ENCODE results near the gene SRRM3.
"Not testable (repeated sequence)": the region's sequence is repeated elsewhere in the genome, so short reads cannot be mapped to it uniquely, and the experiment has no call there.

SRRM3 gene

GRCh38 chr7:76294344-76295024 lies 92.8 kb downstream of the SRRM3 start:
- DNase-seq: peak; percentile 94

DNA sequence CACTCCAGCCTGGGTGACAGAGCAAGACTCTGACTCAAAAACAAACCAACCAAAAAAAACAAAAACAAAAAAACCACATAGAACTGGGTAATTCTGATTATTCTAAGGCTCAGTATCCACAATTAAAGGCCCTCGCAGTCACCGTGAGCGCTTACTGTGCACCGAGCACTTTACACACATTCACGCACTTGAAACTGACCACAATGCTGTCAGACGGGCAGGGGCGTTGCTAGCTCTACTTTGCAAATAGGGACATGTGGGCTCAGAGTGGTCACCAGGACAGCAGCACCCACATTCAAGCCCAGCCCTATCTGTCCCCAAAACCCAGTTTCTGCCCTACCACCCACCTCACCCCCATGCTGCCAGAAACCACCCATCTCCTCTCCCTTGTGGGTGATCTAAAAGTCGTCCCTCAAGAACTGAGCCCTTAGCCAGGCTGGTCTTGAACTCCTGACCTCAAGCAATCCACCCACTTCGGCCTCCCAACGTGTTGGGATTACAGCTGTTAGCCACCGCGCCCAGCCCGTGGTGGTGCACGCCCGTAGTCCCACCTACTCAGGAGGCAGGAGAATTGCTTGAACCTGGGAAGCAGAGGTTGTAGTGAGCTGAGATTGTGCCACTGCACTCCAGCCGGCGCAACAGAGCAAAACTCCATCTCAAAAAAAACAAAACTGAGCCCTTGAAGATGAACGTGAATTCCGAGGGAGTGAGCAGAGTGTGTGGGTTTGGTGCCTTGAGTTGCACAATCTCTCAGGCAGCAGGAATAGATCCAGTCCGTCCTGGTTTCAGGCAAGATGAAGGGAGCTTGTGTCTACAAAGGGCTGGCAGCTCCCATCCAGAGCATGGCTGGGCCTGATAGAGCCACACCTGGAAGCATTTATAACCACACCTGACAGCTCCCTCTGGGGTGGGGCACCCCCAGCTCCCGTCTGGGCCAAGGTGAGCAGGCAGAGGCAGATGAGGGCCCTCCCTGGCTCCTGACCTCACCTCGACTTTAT lies 95.3 kb downstream of the SRRM3 start:
- no peak for DNase-seq

DNA sequence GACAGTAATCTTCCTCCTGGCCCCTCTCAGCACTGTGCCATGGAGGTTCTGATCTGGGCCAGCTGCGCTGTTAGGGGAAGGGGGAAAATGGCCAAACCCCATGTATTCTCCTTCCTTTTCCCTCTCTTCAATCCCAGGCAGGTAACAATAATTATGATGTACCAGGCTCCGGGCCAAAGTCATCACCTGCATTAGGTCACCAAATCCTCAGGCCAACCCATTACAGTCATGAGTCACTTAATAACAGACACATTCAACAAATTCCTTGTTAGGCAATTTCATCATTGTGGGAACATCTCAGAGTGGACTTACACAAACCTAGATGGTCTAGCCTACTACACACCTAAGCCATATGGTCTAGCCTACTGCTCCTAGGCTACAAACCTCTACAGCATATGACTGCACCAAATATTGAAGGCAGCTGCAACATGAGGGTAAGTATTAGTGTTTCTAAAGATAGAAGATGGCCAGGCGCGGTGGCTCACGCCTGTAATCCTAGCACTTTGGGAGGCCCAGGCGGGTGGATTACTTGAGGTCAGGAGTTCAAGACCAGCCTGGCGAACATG lies 98.6 kb downstream of the SRRM3 start:
- DNase-seq: no peak

- no peak for DNase-seq
Observed at GRCh38 chr7:76301000-76301399, 99.3 kb downstream of the SRRM3 start.

- DNase-seq: peak; percentile 58
Observed at GRCh38 chr7:76302347-76303201, 100.9 kb downstream of the SRRM3 start, which contains the start of gene HSPB1. Gene HSPB1 (plus strand): TSS chr7:76302673. CDS start chr7:76302713, 40 bp downstream.

- DNase-seq: peak; percentile 65
Observed at GRCh38 chr7:76303202-76304147, 101.8 kb downstream of the SRRM3 start.

DNA sequence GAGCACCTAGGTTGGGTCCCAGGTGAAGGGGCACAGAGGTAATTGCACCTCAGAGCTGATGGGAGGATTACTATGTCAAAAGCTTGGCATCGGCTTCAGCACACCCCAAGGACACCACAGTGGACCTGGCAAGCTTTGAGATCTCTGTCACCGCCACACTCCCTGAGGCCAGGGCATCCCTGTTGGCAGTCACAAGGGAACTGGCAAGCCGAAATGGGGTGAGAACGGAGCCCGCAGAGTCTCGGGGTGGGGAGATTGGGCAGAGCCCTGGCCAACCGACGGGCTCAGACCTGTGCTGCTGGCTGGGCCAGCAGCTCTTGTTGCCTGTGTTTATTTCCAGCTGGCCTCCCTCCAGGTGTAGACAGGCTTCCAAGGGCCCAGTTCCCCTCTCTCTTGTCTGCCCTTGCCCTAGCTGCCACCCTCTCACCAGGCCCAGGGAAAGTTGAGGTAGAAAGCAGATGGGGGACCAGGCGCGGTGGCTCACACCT lies 103.2 kb downstream of the SRRM3 start:
- no peak for DNase-seq

DNA sequence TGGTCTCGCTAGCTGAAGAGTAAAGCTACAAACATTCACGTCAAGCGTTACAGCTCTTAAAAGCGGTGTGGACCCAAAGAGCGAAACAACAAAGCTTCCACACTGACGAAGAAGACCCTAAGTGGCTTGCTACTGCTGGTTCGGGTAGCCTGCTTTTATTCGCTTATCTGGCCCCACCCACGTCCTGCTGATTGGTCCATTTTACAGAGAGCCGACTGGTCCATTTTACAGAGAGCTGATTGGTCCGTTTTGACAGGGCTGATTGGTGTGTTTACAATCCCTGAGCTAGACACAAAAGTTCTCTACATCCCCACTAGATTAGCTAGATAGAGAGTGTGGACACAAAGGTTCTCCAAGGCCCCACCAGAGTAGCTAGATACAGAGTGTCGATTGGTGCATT lies 107.2 kb downstream of the SRRM3 start:
- DNase-seq: not testable (repeated sequence)

GRCh38 chr7:76309341-76310101 lies 107.8 kb downstream of the SRRM3 start:
- not testable (repeated sequence) for DNase-seq

DNA sequence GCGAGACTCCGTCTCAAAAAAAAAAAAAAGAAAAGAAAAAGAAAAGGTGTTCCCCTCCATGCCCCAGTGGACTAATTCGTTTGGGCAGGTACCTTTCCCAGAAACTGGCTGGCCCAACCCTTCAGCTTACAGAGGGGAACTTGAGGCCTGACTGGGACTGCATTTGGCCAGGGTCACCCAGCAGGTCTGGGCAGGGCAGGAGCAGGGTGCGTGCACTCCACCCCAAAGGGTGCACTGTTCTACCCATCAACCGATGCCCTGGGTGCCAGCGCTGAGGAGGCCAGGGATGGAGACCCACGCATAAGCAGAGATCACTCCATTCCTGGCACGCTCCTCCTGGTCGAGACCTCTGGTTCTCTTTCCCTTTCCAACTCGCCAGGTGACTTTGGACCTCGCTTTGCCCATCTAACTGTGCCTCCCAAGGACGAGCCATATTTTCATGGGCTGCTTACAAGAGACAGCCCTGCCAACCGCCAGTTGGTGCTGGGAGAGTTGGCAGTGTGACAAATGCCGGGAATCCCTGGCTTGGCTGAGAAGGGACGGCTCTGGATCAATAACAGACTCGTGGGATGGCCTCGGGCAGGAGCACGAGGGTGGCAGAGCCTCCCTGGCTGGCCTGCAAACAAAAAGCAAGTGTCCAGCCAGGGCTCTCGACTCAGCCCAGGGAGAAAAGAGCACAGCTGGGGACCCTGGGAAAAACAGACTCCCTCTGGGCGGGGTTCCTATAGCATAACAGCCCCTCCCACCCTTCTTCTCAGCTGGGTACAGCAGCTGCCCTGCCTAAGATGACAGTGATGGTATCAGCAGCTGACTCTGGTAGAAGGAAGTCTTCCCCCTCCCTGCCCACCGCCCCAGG lies 108.6 kb downstream of the SRRM3 start:
- DNase-seq: peak; percentile 88

DNA sequence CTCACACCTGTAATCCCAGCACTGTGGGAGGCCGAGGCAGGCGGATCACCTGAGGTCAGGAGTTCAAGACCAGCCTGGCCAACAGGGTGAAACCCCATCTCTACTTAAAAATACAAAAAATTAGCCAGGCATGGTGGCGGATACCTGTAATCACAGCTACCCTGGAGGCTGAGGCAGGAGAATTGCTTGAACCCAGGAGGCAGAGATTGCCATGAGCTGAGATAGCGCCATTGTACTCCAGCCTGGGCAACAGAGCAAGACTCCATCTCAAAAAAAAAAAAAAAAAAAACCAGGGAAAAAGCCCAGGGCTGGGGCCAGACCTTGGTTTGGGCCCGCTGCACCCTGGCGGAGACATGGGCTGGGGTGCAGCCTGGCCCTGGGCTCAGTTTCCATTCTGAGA lies 110.1 kb downstream of the SRRM3 start:
- DNase-seq: not testable (repeated sequence)

- DNase-seq: peak; percentile 84
Observed at GRCh38 chr7:76314042-76314721, 112.5 kb downstream of the SRRM3 start.

DNA sequence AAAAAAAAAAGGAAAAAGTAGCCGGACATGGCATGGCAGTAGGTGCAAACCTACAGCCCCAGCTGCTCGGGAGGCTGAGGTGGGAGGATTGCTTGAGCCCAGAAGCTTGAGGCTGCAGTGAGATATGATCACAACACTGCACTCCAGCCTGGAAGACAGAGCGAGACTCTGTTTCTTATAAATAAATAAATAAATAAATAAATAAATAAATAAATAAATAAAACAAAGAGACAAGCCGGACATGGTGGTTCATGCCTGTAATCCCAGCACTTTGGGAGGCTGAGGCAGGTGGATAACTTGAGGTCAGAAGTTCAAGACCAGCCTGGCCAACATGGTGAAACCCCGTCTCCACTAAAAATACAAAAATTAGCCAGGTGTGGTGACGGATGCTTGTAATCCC lies 113.0 kb downstream of the SRRM3 start:
- not testable (repeated sequence) for DNase-seq

GRCh38 chr7:76315364-76315763 lies 113.7 kb downstream of the SRRM3 start:
- no peak for DNase-seq

DNA sequence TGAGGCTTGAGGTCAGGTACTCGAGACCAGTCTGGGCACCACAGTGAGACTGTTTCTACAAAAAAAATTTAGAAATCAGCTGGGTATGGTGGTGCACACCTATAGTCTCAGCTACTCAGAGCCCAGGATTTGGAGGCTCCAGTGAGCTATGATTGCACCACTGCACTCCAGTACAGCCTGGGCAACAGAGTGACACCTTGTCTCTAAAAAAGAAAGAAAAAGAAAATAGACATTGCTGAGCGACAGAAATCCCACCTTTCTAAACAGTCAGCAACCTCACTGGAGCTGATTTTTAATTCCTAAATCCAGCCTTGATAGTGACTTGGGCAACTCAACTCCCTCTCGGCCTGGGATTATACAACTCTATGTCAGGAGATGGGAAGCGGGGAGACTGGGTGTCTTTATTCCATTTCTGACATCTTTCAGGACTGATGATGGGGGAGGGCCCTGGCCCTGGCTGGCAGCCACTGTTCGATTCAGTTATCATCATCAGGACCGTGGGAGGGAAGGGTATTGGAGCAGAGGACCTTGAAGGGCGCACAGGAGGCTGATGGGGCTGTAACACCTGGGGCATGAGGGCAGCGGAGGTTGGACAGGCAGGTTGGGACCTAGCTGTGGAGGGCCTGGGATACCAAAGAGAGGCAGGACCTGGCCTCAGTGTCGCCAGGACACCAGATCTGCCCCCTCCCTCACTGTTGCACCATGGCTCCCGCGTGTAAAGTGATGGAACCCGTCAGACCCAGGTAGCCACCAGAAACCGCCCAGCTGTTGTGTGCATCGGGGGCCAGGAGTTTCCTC lies 115.5 kb downstream of the SRRM3 start:
- no peak for DNase-seq

- peak; percentile 96 for DNase-seq
Observed at GRCh38 chr7:76317782-76318487, 116.2 kb downstream of the SRRM3 start.

Data from NCI-H2171 treated with DMSO at 0.1 percent for 48 hours (cell line).